Endodermal cell (in vitro differentiated cells): ENCODE results near the gene ANKRD27. TPM values are rescaled to one million over a fixed set of nuclear protein-coding genes. Genes with fewer than 3 reads are reported as not detected.

ENCODE experiments used
- DNase-seq: peaks from one replicate; pipeline ENCODE4 v3.0.0-alpha.2; 2017
- H3K27ac ChIP-seq: 2 replicates; pipeline ENCODE4 v1.5.1; 2013; ENCODE audit warnings: mild to moderate bottlenecking, low read depth, low read length, moderate library complexity
- H3K27me3 ChIP-seq: 2 replicates; pipeline ENCODE4 v1.6.1; 2013; ENCODE audit warnings: mild to moderate bottlenecking, low read length, moderate library complexity; ENCODE audit not compliant: insufficient read depth, control insufficient read depth, poor library complexity, severe bottlenecking
- H3K36me3 ChIP-seq: 2 replicates; pipeline ENCODE4 v1.7.0; 2013; ENCODE audit warnings: mild to moderate bottlenecking, low read length, moderate library complexity; ENCODE audit not compliant: control insufficient read depth, insufficient read depth
- H3K4me1 ChIP-seq: one replicate; pipeline ENCODE4 v1.7.0; 2013; ENCODE audit warnings: low read length; ENCODE audit not compliant: control insufficient read depth, insufficient read depth
- H3K4me3 ChIP-seq: 2 replicates; pipeline ENCODE4 v1.5.1; 2013; ENCODE audit warnings: mild to moderate bottlenecking, low read length, moderate library complexity
- H3K9ac ChIP-seq: 2 replicates; pipeline ENCODE4 v1.6.1; 2013; ENCODE audit warnings: mild to moderate bottlenecking, low read length, moderate library complexity; ENCODE audit not compliant: poor library complexity, severe bottlenecking; ENCODE audit errors: extremely low read depth
- H3K9me3 ChIP-seq: 2 replicates; pipeline ENCODE4 v1.6.1; 2013; ENCODE audit warnings: mild to moderate bottlenecking, low read length, moderate library complexity; ENCODE audit not compliant: control insufficient read depth
- H3K27ac Mint-ChIP-seq: 2 replicates; pipeline ENCODE4 v1.8.0; 2020; ENCODE audit warnings: mixed read lengths
- H3K27me3 Mint-ChIP-seq: 2 replicates; pipeline ENCODE4 v1.8.0; 2021; ENCODE audit warnings: mild to moderate bottlenecking, mixed read lengths; ENCODE audit not compliant: insufficient read depth
- H3K36me3 Mint-ChIP-seq: 2 replicates; pipeline ENCODE4 v1.8.0; 2020; ENCODE audit warnings: low read depth, mixed read lengths
- H3K4me1 Mint-ChIP-seq: 2 replicates; pipeline ENCODE4 v1.8.0; 2020; ENCODE audit warnings: mixed read lengths
- H3K4me3 Mint-ChIP-seq: 2 replicates; pipeline ENCODE4 v1.8.0; 2020; ENCODE audit warnings: mild to moderate bottlenecking, moderate library complexity, mixed read lengths
- H3K9me3 Mint-ChIP-seq: 2 replicates; pipeline ENCODE4 v1.8.0; 2020; ENCODE audit warnings: mild to moderate bottlenecking, mixed read lengths
- CTCF ChIP-seq: fragments of 200-600 bp; sonication (generic); conservative IDR thresholded peaks from 2 replicates; pipeline ENCODE4 v1.5.0; 2021; ENCODE audit warnings: antibody characterized with exemption, mild to moderate bottlenecking
- WGBS, 2 experiments: methylation state at CpG; one replicate each; pipeline versions ENCODE4 v1.1.5 to v1.1.7; 2013; ENCODE audit warnings: missing lambda C conversion rate in 2 of 2, mixed read lengths in 1 of 2; ENCODE audit not compliant: insufficient coverage in 1 of 2, insufficient read length in 1 of 2; 5-methylcytosine and 5-hydroxymethylcytosine counted together
- total RNA-seq, 2 donors: library from RNA; stranded (reverse); fragmentation: NEBNext Ultra II Directional in 1 of 2; extraction: Animal tissue kit (Norgen Biotek cat#: 25700) in 1 of 2; gene quantifications; 2 replicates in 1 of 2; 3 replicates in 1 of 2; pipeline ENCODE4 v1.2.1, GENCODE V29; 2021

Gene ANKRD27
- total RNA-seq, 2 donors from 2014 or later = 35.1 to 35.9 TPM

DNA sequence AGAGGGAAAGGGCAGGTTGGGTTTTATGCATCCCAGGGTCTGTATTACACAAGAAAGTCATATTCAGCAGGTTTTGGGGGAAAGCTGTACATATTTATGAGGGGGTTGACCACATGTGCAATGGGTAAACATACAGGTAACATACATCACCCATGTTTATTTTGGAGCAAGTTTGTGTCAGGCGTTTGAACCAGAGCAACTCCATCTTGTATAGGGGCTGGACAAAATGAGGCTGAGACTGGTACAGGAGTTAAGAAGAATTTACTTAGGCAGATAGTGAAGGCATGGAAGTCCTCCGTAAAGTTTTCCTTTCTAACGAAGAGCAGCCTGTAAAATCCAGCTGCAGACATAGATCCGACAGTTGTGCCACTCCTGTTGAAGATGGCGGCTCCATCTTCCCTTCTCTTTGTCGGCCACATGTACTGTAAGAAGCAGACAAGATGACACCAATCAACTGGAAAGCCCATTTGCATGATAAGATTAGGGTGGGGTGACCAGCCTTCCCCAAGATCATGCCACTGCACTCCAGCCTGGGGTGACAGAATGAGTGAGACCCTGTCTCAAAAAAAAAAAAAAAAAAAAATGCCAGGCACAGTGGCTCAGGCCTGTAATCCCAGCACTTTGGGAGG lies 12.0 kb upstream of the ANKRD27 start:
- no peaks in the 10 kb centered on the region for H3K9me3 ChIP-seq
- no peak overlapping the region for H3K27ac ChIP-seq
- Mint-ChIP-seq H3K27ac (no peak overlapping the region), H3K27me3 (peaks cover 6% of the 10 kb centered on the region), H3K36me3 (peaks cover 3% of the 10 kb centered on the region), H3K9me3 (no peaks in the 10 kb centered on the region), H3K4me1 (no peaks in the 10 kb centered on the region), H3K4me3 (no peak overlapping the region)
- no peaks in the 10 kb centered on the region for H3K4me1 ChIP-seq
- H3K9ac ChIP-seq = no peak overlapping the region
- TF ChIP-seq CTCF = no peak
- H3K36me3 ChIP-seq = no peaks in the 10 kb centered on the region
- no peak for DNase-seq
- H3K4me3 ChIP-seq = no peak overlapping the region
- WGBS, 2 experiments = 86 to 93% methylated on average over 5 to 6 of the region's 6 CpGs
- peaks cover 4% of the 10 kb centered on the region for H3K27me3 ChIP-seq

- no peak for DNase-seq
- WGBS, 2 experiments = 93 to 100% methylated on average over 3 to 4 of the region's 4 CpGs
- Mint-ChIP-seq H3K4me1 (peaks cover 4% of the 10 kb centered on the region), H3K9me3 (no peaks in the 10 kb centered on the region), H3K27me3 (peaks cover 33% of the 10 kb centered on the region), H3K36me3 (peaks cover 3% of the 10 kb centered on the region), H3K4me3 (no peak overlapping the region), H3K27ac (no peak overlapping the region)
- Histone ChIP-seq H3K36me3 (no peaks in the 10 kb centered on the region), H3K9ac (no peak overlapping the region), H3K9me3 (no peaks in the 10 kb centered on the region), H3K27ac (no peak overlapping the region), H3K27me3 (peaks cover 34% of the 10 kb centered on the region), H3K4me3 (no peak overlapping the region), H3K4me1 (no peaks in the 10 kb centered on the region)
- TF ChIP-seq CTCF = no peak
These were observed 7.3 kb upstream of the ANKRD27 start for GRCh38 chr19:32682317-32682716.

- no peak overlapping the region for H3K27ac Mint-ChIP-seq
These were observed 6.0 kb upstream of the ANKRD27 start for GRCh38 chr19:32680986-32681385.

More at GRCh38 chr19:32680986-32681385, 6.0 kb upstream of the ANKRD27 start:
- DNase-seq = no peak
- Histone ChIP-seq H3K4me3 (no peak overlapping the region), H3K4me1 (no peaks in the 10 kb centered on the region), H3K27me3 (peaks cover 48% of the 10 kb centered on the region), H3K9me3 (no peaks in the 10 kb centered on the region), H3K9ac (no peak overlapping the region), H3K36me3 (no peaks in the 10 kb centered on the region), H3K27ac (no peak overlapping the region)
- Mint-ChIP-seq H3K4me3 (no peak overlapping the region), H3K36me3 (no peaks in the 10 kb centered on the region), H3K27me3 (peaks cover 45% of the 10 kb centered on the region), H3K4me1 (peaks cover 9% of the 10 kb centered on the region), H3K9me3 (no peaks in the 10 kb centered on the region)
- WGBS, 2 experiments = 100% methylated on average over 1 of the region's 2 CpGs; no CpG with 5 or more reads in 1 of the 2 experiments
- TF ChIP-seq CTCF = no peak
